NOMO-1 treated with DMSO at 0.1 percent for 48 hours (cell line): ENCODE measurements around the gene TOX2.

Source experiments
- DNase-seq: peaks from one replicate; lab custom pipeline; 2025; ENCODE audit not compliant: unreplicated experiment; lab: John Stamatoyannopoulos, UW

Gene TOX2

DNA sequence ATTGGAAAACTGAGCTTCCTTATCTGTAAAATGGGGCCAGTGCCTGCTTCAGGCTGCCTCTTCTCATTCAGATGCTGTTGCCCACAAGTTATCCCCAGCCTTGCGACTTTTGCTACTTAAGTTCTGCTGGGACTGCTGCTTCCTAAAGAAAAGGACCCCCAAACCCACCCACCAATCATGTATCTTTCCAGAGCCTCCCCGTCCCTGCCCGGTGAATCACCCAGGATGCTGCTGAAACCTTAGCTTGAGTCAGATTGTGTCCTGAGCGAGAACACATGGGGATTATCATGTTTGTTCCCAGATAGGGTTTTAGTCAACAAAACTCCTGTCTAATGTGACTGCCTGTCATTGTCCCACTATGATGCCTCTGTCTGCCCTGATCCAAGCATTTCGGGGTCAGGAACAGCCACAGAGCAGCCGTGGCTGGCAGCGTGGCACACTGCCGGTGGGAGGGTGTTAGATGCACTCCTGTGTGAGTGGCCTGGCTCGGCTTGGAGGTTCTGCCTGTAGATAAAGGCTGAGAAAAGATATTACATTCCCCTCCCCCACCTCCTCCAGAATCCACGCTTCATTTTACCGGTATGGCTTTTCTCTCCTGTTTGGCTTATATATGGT, 79.9 kb downstream of the TOX2 start:
- no peak for DNase-seq

DNA sequence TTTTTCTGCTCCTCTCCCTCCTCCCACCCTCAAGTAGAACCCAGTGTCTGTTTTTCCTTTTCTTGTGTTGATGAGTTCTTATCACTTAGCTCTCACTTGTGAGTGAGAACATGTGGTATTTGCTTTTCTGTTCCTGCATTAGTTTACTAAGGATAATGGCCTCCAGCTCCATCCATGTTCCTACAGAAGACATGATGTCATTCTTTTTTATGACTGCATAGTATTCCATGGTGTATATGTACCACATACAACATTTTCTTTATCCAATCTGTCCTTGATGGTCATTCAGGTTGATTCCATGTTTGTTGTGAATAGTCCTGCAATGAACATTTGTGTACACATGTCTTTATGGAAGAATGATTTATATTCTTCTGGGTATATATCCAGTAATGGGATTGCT, 81.0 kb downstream of the TOX2 start:
- no peak for DNase-seq

DNA sequence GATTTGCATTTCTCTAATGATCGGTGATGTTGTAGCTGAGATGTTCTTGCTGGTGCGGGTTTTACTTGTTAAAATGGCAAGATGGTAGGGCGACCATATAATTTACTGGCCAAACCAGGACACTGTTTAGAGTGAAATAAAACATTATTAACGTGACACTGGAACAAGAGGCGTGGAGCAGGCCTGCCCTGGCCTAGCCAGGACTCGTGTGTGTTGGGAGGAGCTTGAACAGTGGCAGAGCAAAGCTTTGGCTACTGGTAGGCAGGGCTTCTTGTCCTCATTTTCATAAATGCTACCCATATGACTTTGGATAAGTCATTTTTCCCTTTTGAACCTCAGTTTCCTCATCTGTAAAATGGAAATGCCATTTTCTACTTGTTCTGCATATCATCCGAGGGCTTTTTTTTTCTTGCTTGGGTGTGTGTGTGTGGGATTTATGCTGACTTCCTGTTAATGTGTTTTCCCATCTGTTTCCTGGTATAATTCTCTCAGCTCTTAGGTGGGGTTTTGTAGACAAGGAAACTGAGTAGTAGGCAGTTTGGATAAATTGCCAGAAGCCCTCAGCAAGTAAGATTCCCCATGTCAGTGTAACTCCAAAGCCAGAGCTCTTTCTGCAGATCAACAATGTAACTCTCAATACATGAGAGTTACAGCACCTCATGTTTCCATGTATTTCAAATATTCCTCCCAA, 81.7 kb downstream of the TOX2 start:
- DNase-seq: no peak

DNA sequence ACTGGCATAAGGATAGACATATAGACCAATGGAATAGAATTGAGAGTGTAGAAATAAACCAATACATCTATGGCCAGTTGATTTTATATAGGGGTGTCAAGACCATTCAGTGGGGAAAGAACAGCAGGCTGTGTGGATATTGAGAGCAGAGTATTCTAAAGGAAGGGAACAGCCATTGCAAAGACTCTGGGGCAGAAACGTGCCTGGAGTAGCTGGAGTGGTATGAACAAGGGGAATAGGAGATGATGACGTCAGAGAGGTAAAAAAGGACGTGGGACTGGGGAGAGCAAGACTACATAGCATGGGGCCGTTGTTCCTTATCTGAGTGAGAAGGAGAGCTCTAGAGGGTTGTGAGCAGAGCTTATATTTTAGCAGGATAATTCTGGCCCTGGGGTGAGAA, 85.2 kb downstream of the TOX2 start:
- DNase-seq: no peak

DNA sequence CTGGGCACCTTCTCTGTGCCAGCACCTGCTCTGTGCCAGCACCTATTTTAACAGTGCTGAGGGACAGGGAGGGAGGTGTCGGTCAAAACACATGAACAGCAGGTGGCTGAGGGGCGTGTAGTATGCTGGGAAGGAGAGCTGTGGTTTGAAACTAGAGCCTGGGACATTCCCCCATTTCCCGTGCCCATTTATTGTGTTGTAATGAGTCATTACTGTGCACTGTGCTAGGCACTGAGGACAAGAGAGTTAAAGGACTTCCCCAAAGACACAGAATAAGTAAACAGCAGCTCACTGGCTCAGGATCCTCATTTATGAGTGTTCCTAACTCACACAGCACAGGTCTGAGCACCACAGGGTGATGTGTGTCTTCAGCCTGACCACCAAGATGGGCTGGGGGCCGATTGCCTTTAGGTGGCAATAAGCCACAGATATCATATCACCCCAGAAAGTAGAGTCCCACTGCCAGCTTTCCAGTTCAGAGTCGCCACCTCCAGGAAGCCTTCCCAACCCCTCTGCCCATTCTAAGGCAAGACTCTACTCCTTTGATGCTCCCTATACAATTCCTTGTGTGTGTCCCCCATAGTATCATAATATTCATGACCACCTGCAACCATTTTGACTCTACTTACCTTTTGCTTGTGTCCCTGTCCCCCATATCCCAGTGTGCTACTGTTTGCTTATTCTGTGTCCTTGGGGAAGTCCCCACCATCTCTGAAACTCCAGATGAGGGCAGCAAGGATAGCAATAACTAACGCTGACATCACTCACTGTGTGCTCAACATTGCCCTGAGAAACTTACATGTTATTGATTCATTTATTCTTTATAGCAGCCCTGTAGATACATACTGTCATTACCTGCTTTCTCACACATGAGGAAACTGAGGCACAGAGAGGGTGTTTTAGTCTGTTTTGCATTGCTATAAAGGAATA, 87.3 kb downstream of the TOX2 start:
- DNase-seq: no peak

DNA sequence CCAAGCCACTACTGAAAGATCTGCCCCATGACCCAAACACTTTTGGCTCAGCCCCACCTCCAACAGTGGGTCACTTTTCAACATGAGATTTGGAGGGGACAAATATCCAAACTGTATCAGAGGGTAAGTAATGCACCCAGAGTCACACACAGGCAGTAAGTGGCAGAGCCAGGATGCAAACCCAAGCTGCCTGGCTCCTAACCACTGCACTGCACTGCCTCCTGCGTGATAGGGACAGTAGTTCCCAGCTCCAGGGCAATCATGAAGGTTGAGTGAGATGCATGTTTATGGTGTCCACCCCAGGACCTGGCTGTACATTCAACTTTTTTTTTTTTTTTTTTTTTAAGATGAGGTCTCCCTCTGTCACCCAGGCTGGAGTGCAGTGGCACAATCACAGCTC, 88.2 kb downstream of the TOX2 start:
- no peak for DNase-seq

DNA sequence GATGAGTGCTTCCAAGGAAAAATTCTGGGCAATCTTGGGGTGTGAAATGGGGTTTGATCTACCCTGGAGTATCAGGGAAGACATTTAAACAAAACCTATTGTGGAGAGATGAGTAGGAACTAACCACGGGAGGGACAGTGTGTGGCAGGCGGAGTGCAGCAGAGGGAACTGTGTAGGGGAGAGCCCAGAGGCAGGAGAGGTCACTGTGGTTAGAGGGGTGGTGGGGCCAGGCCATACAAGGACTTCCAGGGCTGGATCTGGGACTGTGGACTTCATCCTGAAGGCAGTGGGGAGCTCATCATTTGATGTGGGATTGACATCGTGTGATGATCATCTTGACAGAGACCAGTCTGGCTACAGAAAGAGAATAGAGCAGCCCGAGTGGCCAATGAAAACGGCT, 89.0 kb downstream of the TOX2 start:
- no peak for DNase-seq

DNA sequence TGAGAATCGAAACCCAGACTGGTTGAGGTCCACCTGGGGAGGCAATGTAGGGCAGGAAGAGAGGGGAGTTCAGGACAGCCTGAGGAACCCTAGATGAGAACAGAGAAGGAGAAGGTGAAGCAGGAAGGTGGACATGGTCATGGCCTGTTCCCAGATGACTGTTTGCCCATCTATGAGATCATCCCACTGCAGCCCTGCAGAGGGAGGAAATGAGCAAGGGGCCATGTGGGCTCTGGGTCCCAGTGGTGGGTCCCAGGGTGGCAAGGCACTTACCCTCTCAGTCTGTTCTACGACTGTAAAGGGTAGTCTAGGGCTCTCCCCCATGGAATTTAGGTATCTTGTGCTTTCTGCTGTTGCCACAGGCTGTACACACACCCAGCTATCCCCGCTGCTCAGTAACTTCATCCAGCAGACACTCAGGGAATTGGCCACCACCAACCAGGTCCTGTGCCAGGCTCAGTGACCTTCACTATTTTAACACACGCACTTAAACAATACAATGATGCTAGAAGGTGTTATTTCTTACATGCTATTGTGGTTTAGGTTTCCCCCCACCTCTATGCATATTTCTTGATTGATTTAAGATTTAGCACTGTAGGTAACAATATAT, 89.8 kb downstream of the TOX2 start:
- no peak for DNase-seq

DNA sequence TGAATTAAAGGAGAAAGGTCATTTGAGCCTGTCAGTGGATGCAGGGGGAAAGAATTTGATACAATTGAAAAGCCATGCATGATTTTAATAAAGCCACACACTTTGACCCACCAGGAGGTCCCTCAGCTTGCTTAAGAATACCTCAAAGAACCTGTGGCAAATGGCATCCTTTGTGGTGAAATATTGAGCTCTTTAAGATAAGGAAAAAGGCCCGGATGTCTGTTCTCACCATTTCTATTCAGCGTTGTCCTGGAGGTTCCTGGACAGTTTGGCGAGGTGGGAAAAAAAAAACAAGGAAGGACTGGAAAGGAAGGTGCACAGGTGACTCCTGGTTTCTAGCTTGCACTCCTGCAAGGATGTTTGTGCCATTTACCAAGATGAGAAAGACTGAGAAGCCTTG, 91.0 kb downstream of the TOX2 start:
- DNase-seq: no peak

DNA sequence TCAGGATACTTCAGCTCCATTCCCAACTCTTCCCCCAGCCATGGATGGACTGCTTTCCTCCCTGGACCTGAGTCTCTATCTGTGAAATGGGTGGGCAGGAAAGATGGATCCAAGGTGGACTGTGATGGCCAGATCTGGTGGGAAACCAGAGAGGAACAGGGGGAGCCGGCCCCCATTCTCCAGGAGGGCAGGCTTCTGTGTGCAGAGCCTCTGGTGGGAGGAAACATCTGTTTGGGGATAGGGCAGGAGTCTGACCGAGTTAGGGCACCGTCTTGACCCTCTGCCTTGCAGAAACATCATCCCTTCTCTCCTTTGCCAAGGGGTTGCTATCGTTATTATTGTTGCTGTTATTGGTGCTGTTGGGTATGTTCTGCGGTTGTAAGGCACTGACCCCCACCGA, 91.5 kb downstream of the TOX2 start:
- DNase-seq: no peak

DNA sequence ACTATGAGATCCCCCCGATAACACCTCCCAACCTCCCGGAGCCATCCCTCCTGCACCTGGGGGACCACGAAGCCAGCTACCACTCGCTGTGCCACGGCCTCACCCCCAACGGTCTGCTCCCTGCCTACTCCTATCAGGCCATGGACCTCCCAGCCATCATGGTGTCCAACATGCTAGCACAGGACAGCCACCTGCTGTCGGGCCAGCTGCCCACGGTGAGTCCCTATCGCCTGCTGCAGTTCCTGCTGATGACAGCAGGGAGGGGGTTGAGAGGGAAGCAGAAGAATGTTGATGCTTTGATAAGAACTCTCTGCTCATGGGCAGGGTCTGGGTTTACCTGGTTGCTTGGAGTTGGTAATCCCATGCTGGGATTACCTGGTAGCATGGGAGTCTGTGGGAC, 91.9 kb downstream of the TOX2 start:
- DNase-seq: no peak

DNA sequence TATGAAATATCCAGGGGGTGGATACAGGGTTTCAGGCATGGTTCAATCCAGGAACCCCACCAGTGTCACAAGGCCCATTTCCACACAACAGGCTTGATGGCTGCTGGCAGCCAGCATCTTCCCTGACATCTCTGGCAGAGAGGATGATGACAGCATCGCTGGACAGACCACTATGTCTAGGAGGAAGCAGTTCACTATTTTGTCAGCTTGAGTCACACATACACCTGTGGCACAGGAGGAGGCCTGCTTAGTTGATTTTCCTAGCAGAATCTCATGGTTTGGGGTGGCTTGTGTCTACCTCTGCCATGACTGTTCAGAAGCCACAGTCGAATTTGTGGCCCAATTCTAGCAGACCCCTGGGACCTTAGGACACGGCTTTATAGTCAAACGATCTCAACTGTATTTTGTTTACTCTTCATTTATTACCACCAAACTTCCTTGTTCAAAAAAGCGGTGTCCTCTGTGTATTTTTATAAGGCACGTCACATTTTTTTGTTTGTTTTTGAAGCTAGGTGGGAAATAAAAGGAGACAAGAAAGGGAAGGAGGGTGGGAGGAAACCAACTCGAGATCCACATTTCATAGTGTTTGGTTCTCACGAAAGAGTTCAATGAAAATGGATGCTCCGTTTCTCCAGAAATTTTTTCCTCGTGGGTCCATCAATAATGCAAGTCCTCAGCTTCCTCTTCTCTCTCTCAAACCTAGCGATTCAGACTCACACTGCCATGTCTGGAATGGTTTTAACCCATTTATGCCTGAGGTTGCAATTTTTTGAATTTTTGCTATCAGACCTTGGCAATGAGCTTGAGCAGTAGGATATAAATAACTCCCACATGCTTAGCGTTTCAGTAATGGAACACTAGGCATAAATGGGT, 94.4 kb downstream of the TOX2 start:
- DNase-seq: no peak

DNA sequence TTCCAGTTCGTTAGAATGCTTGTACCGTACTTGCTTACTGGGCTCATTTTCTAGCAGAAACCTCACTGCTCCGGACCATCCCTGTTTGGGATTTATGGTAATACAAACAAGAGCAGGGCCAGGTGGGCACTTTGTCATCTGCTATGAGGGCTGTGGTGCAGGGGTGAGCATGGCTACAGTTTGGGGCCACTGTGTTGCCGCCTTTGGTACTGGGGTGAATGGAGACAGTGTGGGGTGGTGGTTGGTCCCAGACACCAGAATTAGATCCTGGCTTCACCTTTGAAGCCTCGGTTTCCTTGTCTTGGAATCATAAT, 95.0 kb downstream of the TOX2 start:
- DNase-seq: no peak

DNA sequence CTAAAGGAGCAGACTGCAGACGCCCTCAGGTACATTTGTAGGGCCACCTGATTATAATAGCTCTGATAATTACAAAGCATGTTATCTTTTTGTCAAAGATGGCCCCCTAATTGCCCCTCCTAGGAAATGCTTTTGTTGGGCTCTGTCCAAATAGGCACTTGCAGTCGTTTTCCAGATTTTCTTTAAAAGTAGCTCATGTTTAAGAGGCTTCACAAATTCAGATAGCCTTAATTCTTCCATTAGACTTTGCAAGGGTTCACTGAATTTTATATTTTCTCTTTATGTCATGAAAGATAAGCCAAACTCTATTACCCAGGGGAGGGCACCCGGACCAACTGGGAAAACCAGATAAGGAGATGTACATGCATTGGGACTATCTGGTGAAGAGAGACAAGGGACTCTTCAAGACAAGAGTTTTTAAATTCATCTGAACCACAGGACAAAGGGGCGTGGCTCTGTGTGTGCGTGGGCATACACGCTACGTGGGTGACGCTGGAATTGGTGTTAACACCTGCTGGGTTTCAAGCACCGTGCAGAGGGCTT, 95.6 kb downstream of the TOX2 start:
- no peak for DNase-seq

DNA sequence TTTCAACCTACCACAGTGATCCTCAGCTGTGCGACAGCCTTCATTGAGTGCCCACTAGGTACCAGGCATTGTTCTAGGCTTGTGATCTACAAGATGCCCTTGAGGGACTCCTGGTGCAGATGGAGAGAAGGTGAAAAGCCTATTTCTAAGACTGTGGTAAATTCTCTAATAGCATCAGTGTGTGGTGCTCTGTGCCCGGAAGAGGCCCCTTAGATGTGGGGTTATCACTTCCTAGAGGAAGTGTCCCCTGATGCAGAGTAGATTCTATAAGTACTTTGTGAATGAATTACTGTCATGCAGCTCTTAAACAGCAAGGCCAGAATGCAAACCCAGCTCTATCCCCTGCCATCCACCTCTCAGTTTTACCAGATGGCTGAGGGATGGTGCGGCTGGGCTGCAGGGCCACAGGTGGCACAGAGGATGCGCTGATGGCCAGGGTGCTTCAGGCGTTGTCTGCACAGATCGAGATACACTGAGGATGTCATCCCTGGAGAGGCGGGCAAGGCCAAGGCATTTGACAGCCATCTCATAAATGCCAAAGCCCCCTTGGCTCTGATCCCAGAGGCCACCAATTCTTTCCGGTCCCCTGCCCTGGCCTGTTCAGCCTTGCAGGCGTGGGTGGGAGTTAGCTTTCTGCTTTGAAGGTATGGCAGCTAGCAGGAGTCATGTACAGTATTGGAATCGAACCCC, 96.7 kb downstream of the TOX2 start:
- peak; percentile 57 for DNase-seq

DNA sequence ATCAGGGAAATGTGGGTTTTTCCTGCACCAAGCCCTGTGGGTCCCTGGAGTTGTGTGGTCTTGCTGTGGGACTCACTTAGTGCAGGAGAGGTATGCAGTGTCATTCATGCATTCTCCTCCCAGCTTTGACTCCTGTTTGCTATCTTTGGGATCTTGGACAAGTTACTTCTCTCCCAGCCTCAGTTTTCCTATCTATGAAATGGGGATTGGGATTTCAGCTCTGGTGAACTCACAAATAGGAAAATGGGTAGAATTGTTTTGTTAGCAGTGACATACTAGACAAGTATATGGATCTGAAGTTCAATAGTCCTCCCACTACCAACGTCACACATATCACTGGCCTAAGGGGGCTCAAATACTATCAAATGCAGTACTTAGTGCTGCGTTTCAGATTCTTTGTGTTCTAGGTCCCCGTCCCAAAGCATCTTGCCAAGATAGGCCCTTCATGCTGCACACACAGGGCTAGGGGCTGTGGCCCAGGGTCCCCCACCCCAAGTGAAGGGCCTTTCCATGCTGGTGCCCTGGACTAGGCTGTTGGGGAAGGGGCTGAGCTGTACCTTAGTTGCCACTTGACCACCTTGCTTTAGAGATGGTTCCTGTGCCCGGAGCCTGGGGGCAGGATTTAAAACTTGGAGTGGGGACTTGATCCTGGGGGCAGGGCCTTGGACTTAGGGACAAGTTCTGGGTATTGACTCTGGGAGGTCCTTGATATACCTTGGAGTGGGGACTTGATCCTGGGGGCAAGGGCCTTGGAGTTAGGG, 98.0 kb downstream of the TOX2 start:
- no peak for DNase-seq

DNA sequence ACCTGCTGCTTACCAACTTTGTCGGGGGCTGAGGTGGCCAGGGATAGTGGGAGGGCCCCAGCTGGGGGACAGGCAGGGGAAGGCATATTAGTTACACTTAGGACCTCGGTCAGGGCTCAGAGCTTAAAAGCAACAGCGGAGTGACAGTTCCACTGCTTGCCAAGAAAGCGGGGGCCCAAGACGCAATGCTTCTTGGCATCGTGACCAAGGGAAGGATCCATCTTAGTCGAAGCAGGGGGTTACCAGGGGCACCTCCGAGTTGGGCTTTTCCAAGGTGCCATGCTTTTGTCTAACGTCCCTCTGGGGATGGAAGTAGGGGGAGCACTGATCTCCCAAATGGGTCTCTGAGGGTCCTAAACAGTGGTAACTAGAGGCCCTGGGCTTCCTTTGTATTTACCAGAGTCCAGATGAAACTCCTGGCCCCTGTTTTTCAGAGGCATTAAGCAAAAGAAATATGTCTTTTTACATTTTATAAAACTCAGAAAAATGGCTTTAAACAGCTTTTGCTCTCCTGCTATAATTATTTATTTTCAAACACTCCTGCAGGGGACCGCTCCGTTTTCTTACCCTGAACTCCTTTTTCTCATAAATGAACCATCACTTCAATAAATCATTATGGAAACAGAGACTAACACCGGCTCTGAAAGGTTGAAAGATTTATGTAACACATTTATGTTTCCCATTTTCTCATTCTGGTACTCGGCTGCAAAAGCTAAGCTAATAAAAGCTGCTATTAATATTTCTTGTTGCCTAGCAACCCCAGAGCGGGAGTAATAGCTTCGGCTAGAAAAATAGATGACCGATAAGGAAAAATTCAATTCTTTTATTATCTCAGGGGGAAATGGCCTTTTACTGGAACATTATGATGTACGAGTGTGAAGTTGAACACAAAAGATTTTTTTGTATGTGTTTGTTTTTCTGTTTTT, 100.4 kb downstream of the TOX2 start:
- DNase-seq: no peak

DNA sequence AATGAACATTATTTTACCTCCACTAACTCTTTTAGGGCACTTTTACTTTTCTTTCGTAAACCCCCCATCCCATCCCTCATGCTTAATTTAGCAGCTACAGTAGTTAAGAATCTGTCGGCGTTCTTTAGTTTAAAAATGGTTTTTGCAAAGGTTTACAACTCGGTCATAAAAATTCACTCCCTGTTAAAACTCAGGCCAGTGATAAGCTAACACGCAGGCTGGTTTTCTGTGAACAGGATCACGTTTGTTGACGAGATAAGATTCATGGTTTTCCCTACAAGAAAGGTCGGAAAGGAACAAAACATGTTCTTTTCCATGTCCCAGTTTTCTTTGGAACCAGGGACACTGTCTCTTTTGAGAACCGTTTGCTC, 101.1 kb downstream of the TOX2 start:
- DNase-seq: no peak
